ENCODE data around the gene IL1RAP. TPM values are rescaled to one million over a fixed set of nuclear protein-coding genes. Genes with fewer than 3 reads are reported as not detected.
"Not testable (repeated sequence)": the region's sequence is repeated elsewhere in the genome, so short reads cannot be mapped to it uniquely, and the experiment has no call there.

Gene IL1RAP
- 26.0 TPM for total RNA-seq

- peak in 1 of 2 donors; percentile 80 for TF ChIP-seq POLR2AphosphoS5 (IDR thresholded peaks at IDR 0.05; ENCODE audit: insufficient read depth in 1 of 2, low read depth in 1 of 2)
- peak in 1 of 2 donors; percentile 34 for TF ChIP-seq POLR2A (IDR thresholded peaks at IDR 0.05)
- peak; percentile 21 to 81 (median 53) for TF ChIP-seq CTCF (IDR thresholded peaks at IDR 0.05)
- Histone ChIP-seq H3K4me3 (peak within 1 kb of the TSS; percentile 72), H3K4me1 (peaks cover 18% of the 10 kb centered on the region), H3K27ac (peak within 1 kb of the TSS; percentile 67), H3K36me3 (no peaks in the 10 kb centered on the region), H3K9me3 (no peaks in the 10 kb centered on the region), H3K27me3 (no peaks in the 10 kb centered on the region)
- intact Hi-C loops (cut with DNase I) = no loop called here
- DNase-seq (ENCODE audit: extremely low spot score in 2 of 2) = peak in 1 of 2 donors; percentile 94
Observed at GRCh38 chr3:190513409-190514370, at the start of gene IL1RAP. Gene IL1RAP, plus strand, starts transcription at chr3:190514085. Its CDS starts 50,205 bp downstream, at chr3:190564290.

GRCh38 chr3:190467922-190468321 lies 46.0 kb upstream of the IL1RAP start:
- TF ChIP-seq POLR2AphosphoS5 (IDR thresholded peaks at IDR 0.05; ENCODE audit: insufficient read depth in 1 of 2, low read depth in 1 of 2) = no peak
- TF ChIP-seq CTCF (IDR thresholded peaks at IDR 0.05) = no peak
- no peak for TF ChIP-seq POLR2A (IDR thresholded peaks at IDR 0.05)
- no peak for DNase-seq (ENCODE audit: extremely low spot score in 2 of 2)

GRCh38 chr3:190473261-190473660 lies 40.6 kb upstream of the IL1RAP start:
- not testable (repeated sequence) for H3K27ac ChIP-seq

More at GRCh38 chr3:190467922-190468321, 46.0 kb upstream of the IL1RAP start:
- Histone ChIP-seq H3K9me3 (no peaks in the 10 kb centered on the region), H3K27me3 (no peaks in the 10 kb centered on the region), H3K4me3 (no peak overlapping the region), H3K27ac (no peak overlapping the region), H3K36me3 (no peaks in the 10 kb centered on the region), H3K4me1 (no peaks in the 10 kb centered on the region)
- intact Hi-C loops (cut with DNase I) = no loop called here

GRCh38 chr3:190481779-190482178 lies 32.1 kb upstream of the IL1RAP start:
- no peaks in the 10 kb centered on the region for H3K27me3 ChIP-seq
- DNase-seq (ENCODE audit: extremely low spot score in 2 of 2) = no peak
- intact Hi-C loops (cut with DNase I) = no loop called here
- TF ChIP-seq CTCF (IDR thresholded peaks at IDR 0.05) (no peak), POLR2A (IDR thresholded peaks at IDR 0.05) (no peak), POLR2AphosphoS5 (IDR thresholded peaks at IDR 0.05; ENCODE audit: insufficient read depth in 1 of 2, low read depth in 1 of 2) (no peak)
- no peaks in the 10 kb centered on the region for H3K4me1 ChIP-seq
- H3K36me3 ChIP-seq = no peaks in the 10 kb centered on the region
- H3K4me3 ChIP-seq = no peak overlapping the region
- no peaks in the 10 kb centered on the region for H3K9me3 ChIP-seq
- no peak overlapping the region for H3K27ac ChIP-seq

More at GRCh38 chr3:190473261-190473660, 40.6 kb upstream of the IL1RAP start:
- H3K36me3 ChIP-seq; H3K9me3 ChIP-seq; H3K4me3 ChIP-seq; intact Hi-C loops (cut with DNase I); H3K27me3 ChIP-seq; H3K4me1 ChIP-seq; DNase-seq (ENCODE audit: extremely low spot score in 2 of 2): not testable (repeated sequence)

- Histone ChIP-seq H3K27ac (no peak overlapping the region), H3K9me3 (no peaks in the 10 kb centered on the region), H3K36me3 (no peaks in the 10 kb centered on the region), H3K4me1 (no peaks in the 10 kb centered on the region), H3K27me3 (no peaks in the 10 kb centered on the region), H3K4me3 (no peak overlapping the region)
- TF ChIP-seq CTCF (IDR thresholded peaks at IDR 0.05) (no peak), POLR2AphosphoS5 (IDR thresholded peaks at IDR 0.05; ENCODE audit: insufficient read depth in 1 of 2, low read depth in 1 of 2) (no peak), POLR2A (IDR thresholded peaks at IDR 0.05) (no peak)
- no peak for DNase-seq (ENCODE audit: extremely low spot score in 2 of 2)
- intact Hi-C loops (cut with DNase I) = no loop called here
Observed at GRCh38 chr3:190485830-190486532, 27.9 kb upstream of the IL1RAP start.

Measured in vagina (tissue), 2 donors.